Keratinocyte (primary cell): ENCODE measurements around the gene NR1D2.

Experiments
- CTCF ChIP-seq, 3 experiments: IDR thresholded peaks in 1 of 3; conservative IDR thresholded peaks in 1 of 3; optimal IDR thresholded peaks in 1 of 3; 2 replicates in 2 of 3; 3 replicates in 1 of 3; pipeline versions ENCODE3 to v1.5.1; 2011; ENCODE audit warnings: low read length in 3 of 3, mild to moderate bottlenecking in 3 of 3, moderate library complexity in 2 of 3, control low read depth in 1 of 3, inconsistent platforms in 1 of 3; ENCODE audit not compliant: insufficient read depth in 2 of 3; ENCODE audit errors: extremely low read depth in 1 of 3
- EZH2 ChIP-seq: IDR thresholded peaks from one replicate; pipeline ENCODE4 v1.6.1; 2012; ENCODE audit warnings: inconsistent platforms, mild to moderate bottlenecking, low read length, moderate library complexity

DNA sequence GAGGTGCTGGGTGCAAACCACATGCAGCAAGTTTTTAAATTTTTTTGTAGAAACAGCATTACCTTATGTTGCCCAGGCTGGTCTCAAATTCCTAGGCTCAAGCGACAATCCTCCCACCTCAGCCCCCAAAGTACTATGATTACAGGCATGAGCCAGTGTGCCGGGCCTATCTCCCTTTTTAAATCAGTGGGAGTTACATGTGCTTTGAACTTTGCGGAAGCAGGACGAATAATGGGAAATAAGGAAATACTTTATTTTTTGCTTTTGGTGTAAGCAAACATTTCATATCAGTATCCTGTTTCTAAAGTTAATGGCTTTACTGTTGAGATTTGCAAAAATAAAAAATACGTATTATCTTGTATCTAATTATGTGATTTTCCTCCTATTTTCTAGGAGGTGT lies 9.1 kb downstream of the NR1D2 start:
- TF ChIP-seq CTCF (optimal IDR thresholded peaks at IDR 0.05 in 1 of 3, IDR thresholded peaks at IDR 0.05 in 1 of 3, conservative IDR thresholded peaks at IDR 0.05 in 1 of 3; ENCODE audit: extremely low read depth in 1 of 3, insufficient read depth in 2 of 3, low read length in 3 of 3) (no peak), EZH2 (no peak)
